Measurements from ENCODE around the gene TCF4.

TCF4 gene

GRCh38 chr18:55486936-55487335 is 101.1 kb downstream of the TCF4 start:
- ChIA-PET POLR2A (no interaction called here), CTCF (no interaction called here)
- no peak for TF ChIP-seq CTCF (IDR thresholded peaks at IDR 0.05; ENCODE audit: insufficient read depth, low read length, missing control alignments)

GRCh38 chr18:55485666-55486065 is 102.3 kb downstream of the TCF4 start:
- POLR2A ChIA-PET, result interaction anchor here (0.8 to 1.3 kb wide), 2 partner anchors 9 to 102 kb away, joined by 3 read pairs; no protein-coding TSS in a partner anchor

More at GRCh38 chr18:55486936-55487335, 101.1 kb downstream of the TCF4 start:
- DNase-seq (ENCODE audit: low read depth, low spot score), result no peak
- no peak overlapping the region for H3K4me3 ChIP-seq (ENCODE audit: low read depth, low read length)

GRCh38 chr18:55484773-55485172 is 103.2 kb downstream of the TCF4 start:
- ChIA-PET POLR2A (no interaction called here), CTCF (no interaction called here)
- no peak overlapping the region for H3K4me3 ChIP-seq (ENCODE audit: low read depth, low read length)
- TF ChIP-seq CTCF (IDR thresholded peaks at IDR 0.05; ENCODE audit: insufficient read depth, low read length, missing control alignments), result no peak
- DNase-seq (ENCODE audit: low read depth, low spot score), result no peak

More at GRCh38 chr18:55485666-55486065, 102.3 kb downstream of the TCF4 start:
- H3K4me3 ChIP-seq (ENCODE audit: low read depth, low read length), result no peak overlapping the region
- TF ChIP-seq CTCF (IDR thresholded peaks at IDR 0.05; ENCODE audit: insufficient read depth, low read length, missing control alignments), result no peak
- CTCF ChIA-PET, result interaction anchor here (0.9 to 1.3 kb wide), 2 partner anchors 15 to 251 kb away, joined by 3 read pairs; no protein-coding TSS in a partner anchor
- DNase-seq (ENCODE audit: low read depth, low spot score), result peak; percentile 67

- no peak for TF ChIP-seq CTCF (IDR thresholded peaks at IDR 0.05; ENCODE audit: insufficient read depth, low read length, missing control alignments)
- no peak for DNase-seq (ENCODE audit: low read depth, low spot score)
- ChIA-PET CTCF (interaction anchor here (0.6 to 2.0 kb wide), 2 partner anchors 18 to 68 kb away, joined by 3 to 5 read pairs; no protein-coding TSS in a partner anchor), POLR2A (no interaction called here)
- no peak overlapping the region for H3K4me3 ChIP-seq (ENCODE audit: low read depth, low read length)
These were observed 104.6 kb downstream of the TCF4 start for GRCh38 chr18:55483266-55483871.

GRCh38 chr18:55479656-55480420 is 108.2 kb downstream of the TCF4 start:
- CTCF ChIA-PET, result no interaction called here
- no peak for DNase-seq (ENCODE audit: low read depth, low spot score)
- POLR2A ChIA-PET, result no interaction called here
- no peak overlapping the region for H3K4me3 ChIP-seq (ENCODE audit: low read depth, low read length)
- no peak for TF ChIP-seq CTCF (IDR thresholded peaks at IDR 0.05; ENCODE audit: insufficient read depth, low read length, missing control alignments)
